Measurements from ENCODE around the gene MGRN1.

Gene MGRN1

DNA sequence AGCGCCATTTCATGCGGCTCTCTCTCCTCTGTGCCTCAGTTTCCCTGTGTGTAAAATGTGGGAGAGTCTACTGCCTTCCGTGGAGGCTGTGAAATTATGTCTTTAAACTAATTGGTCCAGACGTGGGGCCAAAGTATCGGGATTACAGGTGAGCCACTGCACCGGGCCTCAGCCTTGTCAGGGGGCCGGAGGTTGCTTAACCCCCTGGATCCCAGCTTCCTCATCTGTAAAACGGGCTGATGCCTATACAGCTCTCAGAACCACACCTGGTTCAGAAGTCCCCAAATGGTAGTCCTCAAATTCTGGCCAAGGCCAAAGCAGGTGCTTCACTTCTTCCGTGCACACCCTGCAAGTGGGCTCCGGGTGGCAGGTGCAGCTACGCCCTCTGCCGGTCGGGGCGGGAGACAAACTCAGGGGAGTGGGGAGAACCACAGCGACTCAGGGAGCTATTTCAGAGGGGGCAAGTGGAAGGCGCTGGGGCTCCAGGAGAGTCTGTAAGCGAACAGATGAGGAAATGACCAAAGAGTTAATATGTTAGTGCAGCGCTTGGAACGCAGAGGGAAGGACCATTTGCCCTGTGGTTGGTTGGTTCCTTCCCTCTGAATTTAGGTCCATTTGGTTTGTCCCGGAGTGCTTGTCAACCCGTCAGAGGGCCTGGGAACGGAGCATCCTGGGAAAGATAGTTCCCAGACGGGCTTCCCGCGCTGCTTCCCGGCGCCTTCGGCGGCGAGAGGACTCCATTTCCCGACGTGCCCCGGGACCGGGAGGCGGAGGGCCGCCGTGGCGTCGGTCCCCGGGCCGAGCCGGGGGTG lies at the start of gene MGRN1:
TSS of gene MGRN1 (plus strand) at position 812 of the 812 bp plus-strand sequence. CDS start 135 bp downstream, outside the sequence.
- peak; percentile 87 to 99 (median 94) for DNase-seq
- intact Hi-C loops (cut with DNase I): no loop called here

GRCh38 chr16:4574919-4575705 lies 49.5 kb upstream of the MGRN1 start:
- DNase-seq: peak in 1 of 10 donors; percentile 43
- intact Hi-C loops (cut with DNase I): no loop called here

- no peak for DNase-seq
- intact Hi-C loops (cut with DNase I): no loop called here
Measured at GRCh38 chr16:4576008-4576407, 48.6 kb upstream of the MGRN1 start.

GRCh38 chr16:4578961-4579530 lies 45.6 kb upstream of the MGRN1 start:
- DNase-seq: peak in 1 of 10 donors; percentile 27
- intact Hi-C loops (cut with DNase I): no loop called here

DNA sequence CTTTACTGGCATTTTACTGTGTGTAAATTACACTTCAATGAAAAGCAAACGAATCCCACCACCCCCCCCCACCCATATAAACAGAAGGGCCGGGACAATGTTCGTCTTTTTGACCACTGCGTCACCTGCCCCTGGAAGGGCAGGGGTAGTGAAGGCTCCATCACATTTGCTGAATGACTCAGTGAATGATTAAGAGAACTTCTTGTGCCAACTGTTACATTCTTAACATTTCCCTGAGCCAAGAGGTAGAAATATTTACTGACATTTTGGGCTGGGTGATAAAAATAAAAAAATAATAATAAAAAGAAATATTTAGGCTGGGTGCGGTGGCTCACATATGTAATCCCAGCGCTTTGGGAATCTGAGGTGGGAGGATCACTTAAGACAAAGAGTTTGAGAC lies 44.4 kb upstream of the MGRN1 start:
- peak in 1 of 10 donors; percentile 2 for DNase-seq
- intact Hi-C loops (cut with DNase I): no loop called here

DNA sequence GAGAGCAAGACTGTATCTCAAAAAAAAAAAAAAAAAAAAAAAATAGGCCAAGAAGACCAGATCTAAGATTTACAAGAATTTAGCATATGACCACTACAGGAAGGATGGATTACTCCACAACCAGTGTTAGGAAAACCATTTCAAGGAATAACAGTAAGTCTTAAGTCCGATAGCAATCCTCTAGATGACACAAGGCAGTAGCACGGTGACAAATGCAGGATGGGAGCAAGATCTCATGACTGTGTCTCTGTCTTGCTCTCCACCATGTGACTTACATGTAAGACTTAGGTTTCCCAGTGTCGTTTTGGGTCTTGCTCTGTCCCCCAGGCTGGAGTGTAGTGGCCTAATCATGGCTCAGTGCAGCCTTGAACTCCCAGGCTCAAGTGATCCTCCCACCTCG lies 40.7 kb upstream of the MGRN1 start:
- intact Hi-C loops (cut with DNase I): no loop called here

DNA sequence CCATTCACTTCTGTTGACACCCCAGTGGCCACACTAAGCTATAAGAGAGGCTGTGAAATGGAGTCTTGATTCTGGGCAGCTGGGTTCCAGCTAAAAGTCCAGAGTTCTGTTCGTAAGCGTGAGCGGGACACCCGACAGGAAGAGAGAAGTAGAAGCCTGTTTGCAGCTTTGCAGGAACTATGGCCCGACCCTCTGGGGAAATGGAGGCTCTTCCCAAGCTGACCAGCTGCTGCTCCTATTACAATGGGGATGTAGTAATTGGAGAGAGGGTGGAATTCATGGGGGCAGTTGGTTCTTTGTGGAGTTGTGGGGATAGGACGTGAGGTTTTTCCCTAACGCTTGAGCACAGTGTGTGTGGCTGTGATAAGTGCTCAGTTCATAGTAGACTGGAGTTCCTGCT lies 38.3 kb upstream of the MGRN1 start:
- DNase-seq: no peak
- intact Hi-C loops (cut with DNase I): no loop called here

More for the DNA sequence above, 40.7 kb upstream of the MGRN1 start:
- no peak for DNase-seq

DNA sequence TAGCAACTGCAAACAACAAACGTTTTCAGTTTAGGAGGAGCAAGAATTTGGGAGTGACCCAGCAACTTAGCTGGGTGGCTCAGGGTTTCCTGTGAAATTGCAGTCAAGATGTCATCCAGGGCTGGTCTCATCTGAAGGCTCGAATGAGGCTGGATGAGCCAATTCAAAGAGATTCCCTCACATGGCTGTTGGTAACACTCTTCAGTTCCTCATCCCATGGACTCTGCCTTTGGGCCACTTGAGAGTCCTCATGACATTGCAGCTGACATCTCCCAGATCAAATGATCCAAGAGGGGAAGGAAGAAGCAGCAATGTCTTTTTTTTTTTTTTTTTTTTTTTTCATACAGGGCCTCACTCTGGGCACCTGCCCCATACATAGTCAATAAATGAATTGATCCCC lies 36.2 kb upstream of the MGRN1 start:
- intact Hi-C loops (cut with DNase I): no loop called here
- no peak for DNase-seq

DNA sequence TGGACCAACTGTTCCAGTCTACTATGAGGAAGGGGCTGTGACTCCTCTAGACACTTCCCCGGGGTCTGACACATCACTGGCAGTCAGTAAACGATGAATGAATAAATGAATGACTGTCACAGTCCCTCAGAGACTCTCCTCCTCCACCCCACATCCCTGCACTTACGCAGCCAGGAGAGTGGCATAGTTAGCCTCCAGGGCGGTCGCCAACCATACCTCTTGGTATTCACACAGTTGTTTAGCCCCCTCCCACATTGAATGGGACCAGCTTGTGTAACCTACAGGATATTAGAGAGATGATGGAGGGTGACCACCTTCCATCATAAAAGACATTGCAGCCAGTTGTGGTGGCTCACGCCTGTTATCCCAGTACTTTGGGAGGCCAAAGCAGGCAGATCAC lies 35.7 kb upstream of the MGRN1 start:
- intact Hi-C loops (cut with DNase I): no loop called here
- no peak for DNase-seq

- intact Hi-C loops (cut with DNase I): no loop called here
- no peak for DNase-seq
Measured at GRCh38 chr16:4591191-4591590, 33.4 kb upstream of the MGRN1 start.

DNA sequence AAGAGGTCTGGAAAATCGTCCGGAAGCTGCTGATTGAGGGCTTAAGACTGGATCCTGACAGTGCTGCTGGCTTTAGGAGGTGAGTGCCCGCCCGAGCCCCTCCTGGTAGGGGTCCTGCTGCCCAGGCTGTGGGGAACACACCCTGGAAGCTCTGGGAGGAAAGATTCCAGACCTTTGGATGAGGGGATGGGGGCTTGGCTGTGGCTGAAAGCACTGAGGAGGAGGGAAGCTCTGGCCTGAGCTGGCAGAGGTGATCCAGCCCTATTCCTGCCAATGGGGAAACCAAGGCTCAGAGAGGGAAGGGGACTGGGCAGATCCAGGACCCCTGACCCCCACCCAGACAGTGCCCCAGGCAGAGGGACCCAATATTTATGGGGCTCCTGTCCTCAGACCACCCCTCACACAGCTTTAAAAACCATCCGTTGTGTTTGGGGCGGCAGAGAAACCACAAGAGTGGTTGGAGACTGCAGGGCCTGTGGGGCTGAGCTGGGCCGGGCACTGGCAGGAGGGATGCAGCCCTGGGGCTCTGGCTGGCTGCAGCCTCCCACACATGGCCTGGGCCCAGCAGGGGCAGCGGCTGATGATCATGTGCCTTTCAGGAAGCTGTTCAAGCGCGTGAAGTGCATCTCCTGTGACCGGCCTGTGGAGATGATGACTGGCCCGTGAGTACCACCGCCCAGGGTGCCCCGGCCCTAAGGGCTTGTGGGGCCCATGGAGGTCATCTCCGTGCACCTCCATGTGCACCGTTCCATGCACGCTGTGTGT lies 32.7 kb upstream of the MGRN1 start:
- intact Hi-C loops (cut with DNase I): no loop called here
- no peak for DNase-seq

- intact Hi-C loops (cut with DNase I): no loop called here
- DNase-seq: no peak
Measured at GRCh38 chr16:4593086-4593485, 31.5 kb upstream of the MGRN1 start.

- intact Hi-C loops (cut with DNase I): no loop called here
Measured at GRCh38 chr16:4594433-4595410, 29.9 kb upstream of the MGRN1 start.

GRCh38 chr16:4597174-4597573 lies 27.5 kb upstream of the MGRN1 start:
- no peak for DNase-seq
- intact Hi-C loops (cut with DNase I): no loop called here

More at GRCh38 chr16:4594433-4595410, 29.9 kb upstream of the MGRN1 start:
- no peak for DNase-seq

- DNase-seq: no peak
- intact Hi-C loops (cut with DNase I): no loop called here
Measured at GRCh38 chr16:4599037-4599436, 25.6 kb upstream of the MGRN1 start.

GRCh38 chr16:4599545-4599944 lies 25.1 kb upstream of the MGRN1 start:
- no peak for DNase-seq
- intact Hi-C loops (cut with DNase I): no loop called here

- peak in 6 of 10 donors; percentile 22 to 87 (median 41) for DNase-seq
- intact Hi-C loops (cut with DNase I): no loop called here
Measured at GRCh38 chr16:4601036-4601863, 23.4 kb upstream of the MGRN1 start.

- DNase-seq: no peak
- intact Hi-C loops (cut with DNase I): no loop called here
Measured at GRCh38 chr16:4601864-4602186, 22.8 kb upstream of the MGRN1 start.

DNA sequence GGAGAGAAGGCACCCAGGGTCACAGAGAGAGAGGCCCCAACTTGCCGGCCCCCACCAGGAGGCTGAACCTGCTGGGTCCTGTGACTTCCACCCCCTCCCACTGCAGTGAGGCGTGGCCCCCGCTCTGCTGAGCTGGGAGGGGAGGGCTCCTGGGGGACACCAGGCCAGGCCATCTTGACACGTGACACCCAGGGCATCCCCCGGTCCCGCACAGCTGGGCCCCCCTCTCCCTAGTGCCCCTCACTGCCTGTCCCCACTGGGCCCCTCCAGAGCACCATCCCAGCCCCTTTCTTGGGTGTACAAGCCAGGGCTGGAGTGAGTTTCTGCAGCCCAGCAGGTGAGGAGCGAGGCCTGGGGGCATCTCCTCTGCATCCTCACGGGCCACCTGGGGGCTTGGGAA lies 22.3 kb upstream of the MGRN1 start:
- no peak for DNase-seq
- intact Hi-C loops (cut with DNase I): no loop called here

Measured in posterior cingulate gyrus (tissue), 11 donors.